Tibial nerve (tissue), 4 donors: ENCODE data around the gene LRRC10B. TPM values are rescaled to one million over a fixed set of nuclear protein-coding genes. Genes with fewer than 3 reads are reported as not detected.

ENCODE experiments used
- DNase-seq, 2 donors: peaks; one replicate each; pipeline ENCODE4 v3.0.0-alpha.2; 2019; ENCODE audit warnings: low spot score in 2 of 2
- H3K27ac ChIP-seq, 4 donors: fragments of 200-600 bp; sonication (generic) in 3 of 4; one replicate each; pipeline ENCODE4 v1.5.1; 2017 to 2019; ENCODE audit warnings: mild to moderate bottlenecking in 1 of 4
- H3K27me3 ChIP-seq, 2 donors: fragments of 200-600 bp; sonication (generic) in 1 of 2; one replicate each; pipeline versions ENCODE4 v1.5.1 to v1.6.0; 2017 to 2019
- H3K36me3 ChIP-seq, 3 donors: fragments of 200-600 bp; sonication (generic); one replicate each; pipeline ENCODE4 v1.5.1; 2018 to 2019
- H3K4me1 ChIP-seq, 4 donors: fragments of 200-600 bp; sonication (generic) in 3 of 4; one replicate each; pipeline ENCODE4 v1.5.1; 2017 to 2019
- H3K4me3 ChIP-seq, 4 donors: fragments of 200-600 bp; sonication (generic) in 3 of 4; one replicate each; pipeline ENCODE4 v1.5.1; 2017 to 2019; ENCODE audit warnings: mild to moderate bottlenecking in 1 of 4, moderate library complexity in 1 of 4
- H3K9me3 ChIP-seq, 4 donors: fragments of 200-600 bp; sonication (generic) in 3 of 4; one replicate each; pipeline ENCODE4 v1.5.1; 2017 to 2019
- EP300 ChIP-seq, 2 donors: sonication (generic); formaldehyde crosslinking; IDR thresholded peaks; one replicate each; pipeline ENCODE4 v1.6.1; 2017; ENCODE audit warnings: antibody characterized with exemption in 2 of 2, mild to moderate bottlenecking in 1 of 2
- POLR2A ChIP-seq, 2 donors: fragments of 450-650 bp; IDR thresholded peaks; one replicate each; pipeline ENCODE4 v1.6.1; 2017; ENCODE audit warnings: antibody characterized with exemption in 2 of 2, mild to moderate bottlenecking in 2 of 2, moderate library complexity in 2 of 2
- WGBS, 2 donors: methylation state at CpG; one replicate each; pipeline ENCODE4 v1.1.5; 2018; 5-methylcytosine and 5-hydroxymethylcytosine counted together
- total RNA-seq, 4 donors: library from RNA; depleted of rRNA; stranded (reverse); fragments of >200 nt; gene quantifications; one replicate each; pipeline ENCODE4 v1.1.0, GENCODE V29; 2016
- TF ChIP-seq, protein P1 (sequence below), 5 experiments: fragments of 200-600 bp in 3 of 5; fragments of 450-650 bp in 2 of 5; sonication (generic) in 3 of 5; IDR thresholded peaks; one replicate each; pipeline ENCODE4 v1.5.1; 2016 to 2019; ENCODE audit warnings: antibody characterized with exemption in 5 of 5, mild to moderate bottlenecking in 3 of 5, moderate library complexity in 2 of 5

Gene LRRC10B
- total RNA-seq, 4 donors from 2014 or later: 0.21 to 3.6 (median 1.0) TPM

DNA sequence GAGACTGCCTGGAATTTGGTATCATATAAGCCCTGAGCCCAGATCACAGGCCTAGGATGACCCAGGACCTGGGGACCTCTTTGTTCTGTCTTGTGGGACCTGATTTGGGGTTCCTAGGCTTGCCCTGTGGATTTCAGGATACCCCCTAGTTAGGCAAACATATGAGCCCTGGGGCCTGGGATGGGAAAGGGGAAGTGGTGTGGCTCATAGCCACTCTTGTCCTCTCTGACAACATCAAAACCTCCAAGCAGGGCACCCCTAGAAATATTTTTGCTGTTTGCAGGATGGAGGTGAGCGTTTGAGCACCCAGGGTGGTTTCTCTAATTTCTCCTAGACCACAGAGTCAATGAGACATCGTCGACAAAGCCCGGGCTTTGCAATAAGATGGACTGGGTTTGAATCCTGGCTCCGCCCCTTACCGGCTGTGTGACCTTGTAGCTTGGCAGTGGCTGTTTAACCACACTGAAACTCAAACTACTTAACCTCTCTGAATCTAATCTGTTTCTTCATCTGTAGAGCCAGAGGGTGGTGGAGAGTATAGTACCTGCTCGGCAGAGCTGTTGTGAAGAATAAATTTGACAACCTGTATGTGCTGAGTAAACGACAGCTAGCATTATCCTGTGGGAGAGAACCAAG is 5.3 kb upstream of the LRRC10B start:
- Histone ChIP-seq H3K27ac (no peak overlapping the region), H3K36me3 (no peaks in the 10 kb centered on the region), H3K4me3 (no peak overlapping the region), H3K27me3 (peaks cover 0 to 27% of the 10 kb centered on the region in 2 donors), H3K9me3 (no peaks in the 10 kb centered on the region), H3K4me1 (peaks cover 0 to 10% (median 0%) of the 10 kb centered on the region in 4 donors)
- TF ChIP-seq EP300 (IDR thresholded peaks at IDR 0.05) (no peak), POLR2A (IDR thresholded peaks at IDR 0.05) (no peak)
- TF ChIP-seq, protein P1, sequence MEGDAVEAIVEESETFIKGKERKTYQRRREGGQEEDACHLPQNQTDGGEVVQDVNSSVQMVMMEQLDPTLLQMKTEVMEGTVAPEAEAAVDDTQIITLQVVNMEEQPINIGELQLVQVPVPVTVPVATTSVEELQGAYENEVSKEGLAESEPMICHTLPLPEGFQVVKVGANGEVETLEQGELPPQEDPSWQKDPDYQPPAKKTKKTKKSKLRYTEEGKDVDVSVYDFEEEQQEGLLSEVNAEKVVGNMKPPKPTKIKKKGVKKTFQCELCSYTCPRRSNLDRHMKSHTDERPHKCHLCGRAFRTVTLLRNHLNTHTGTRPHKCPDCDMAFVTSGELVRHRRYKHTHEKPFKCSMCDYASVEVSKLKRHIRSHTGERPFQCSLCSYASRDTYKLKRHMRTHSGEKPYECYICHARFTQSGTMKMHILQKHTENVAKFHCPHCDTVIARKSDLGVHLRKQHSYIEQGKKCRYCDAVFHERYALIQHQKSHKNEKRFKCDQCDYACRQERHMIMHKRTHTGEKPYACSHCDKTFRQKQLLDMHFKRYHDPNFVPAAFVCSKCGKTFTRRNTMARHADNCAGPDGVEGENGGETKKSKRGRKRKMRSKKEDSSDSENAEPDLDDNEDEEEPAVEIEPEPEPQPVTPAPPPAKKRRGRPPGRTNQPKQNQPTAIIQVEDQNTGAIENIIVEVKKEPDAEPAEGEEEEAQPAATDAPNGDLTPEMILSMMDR (IDR thresholded peaks at IDR 0.05): no peak
- no peak for DNase-seq
- WGBS, 2 donors: 71 to 72% methylated on average over 8 of the region's 8 CpGs

- H3K9me3 ChIP-seq: no peaks in the 10 kb centered on the region
- H3K4me3 ChIP-seq: no peak overlapping the region
- H3K27me3 ChIP-seq: peaks cover 0 to 43% of the 10 kb centered on the region in 2 donors
- no peaks in the 10 kb centered on the region for H3K36me3 ChIP-seq
- peaks cover 0 to 27% (median 8%) of the 10 kb centered on the region in 4 donors for H3K4me1 ChIP-seq
- H3K27ac ChIP-seq: no peak overlapping the region
- TF ChIP-seq, protein P1 (IDR thresholded peaks at IDR 0.05): no peak
- no peak for TF ChIP-seq POLR2A (IDR thresholded peaks at IDR 0.05)
- no peak for TF ChIP-seq EP300 (IDR thresholded peaks at IDR 0.05)
- no peak for DNase-seq
- 68 to 70% methylated on average over 5 of the region's 5 CpGs for WGBS, 2 donors
Measured at GRCh38 chr11:61505106-61505505, 3.4 kb upstream of the LRRC10B start.

DNA sequence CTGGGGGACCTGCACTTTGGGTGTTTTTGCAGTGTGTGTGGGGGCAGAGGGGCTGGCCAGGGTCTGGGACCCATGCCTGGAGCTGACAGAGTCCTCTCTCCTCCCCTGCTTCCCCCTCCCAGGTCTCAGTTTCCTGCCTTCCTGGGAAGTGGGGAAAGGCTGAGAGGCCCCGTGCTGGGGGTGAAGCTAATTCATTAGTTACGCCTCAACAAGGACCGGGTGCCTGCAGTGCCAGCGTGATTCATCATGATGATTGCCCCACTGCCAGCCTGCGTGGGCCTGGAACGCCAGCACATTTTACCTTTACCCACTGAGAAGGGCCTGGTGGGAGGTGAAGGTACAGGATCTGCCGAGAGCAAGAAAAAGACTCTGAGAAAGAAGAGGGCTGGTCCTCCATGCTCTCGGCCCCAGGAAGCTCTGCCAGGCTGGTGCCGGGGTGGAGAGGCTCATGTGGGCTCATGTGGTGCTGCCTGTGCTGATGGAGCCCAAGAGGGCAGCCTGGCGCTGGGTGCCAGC is 2.9 kb upstream of the LRRC10B start:
- Histone ChIP-seq H3K36me3 (no peaks in the 10 kb centered on the region), H3K4me1 (peaks cover 0 to 28% (median 8%) of the 10 kb centered on the region in 4 donors), H3K9me3 (no peaks in the 10 kb centered on the region), H3K4me3 (no peak overlapping the region), H3K27ac (no peak overlapping the region), H3K27me3 (peaks cover 0 to 49% of the 10 kb centered on the region in 2 donors)
- WGBS, 2 donors: 41 to 58% methylated on average over 10 of the region's 10 CpGs
- TF ChIP-seq, protein P1 (IDR thresholded peaks at IDR 0.05): no peak
- TF ChIP-seq POLR2A (IDR thresholded peaks at IDR 0.05) (no peak), EP300 (IDR thresholded peaks at IDR 0.05) (no peak)
- no peak for DNase-seq

GRCh38 chr11:61507012-61507768 is 1.4 kb upstream of the LRRC10B start:
- DNase-seq: no peak
- H3K27ac ChIP-seq: no peak overlapping the region
- no peaks in the 10 kb centered on the region for H3K36me3 ChIP-seq
- no peaks in the 10 kb centered on the region for H3K9me3 ChIP-seq
- 58 to 61% methylated on average over 14 of the region's 14 CpGs for WGBS, 2 donors
- H3K4me1 ChIP-seq: peaks cover 0 to 28% (median 8%) of the 10 kb centered on the region in 4 donors
- no peak overlapping the region for H3K4me3 ChIP-seq
- TF ChIP-seq POLR2A (IDR thresholded peaks at IDR 0.05) (no peak), EP300 (IDR thresholded peaks at IDR 0.05) (no peak)
- TF ChIP-seq, protein P1 (IDR thresholded peaks at IDR 0.05): no peak
- H3K27me3 ChIP-seq: peaks cover 0 to 61% of the 10 kb centered on the region in 2 donors
